NT2/D1 (cell line): ENCODE data around the gene PDE8A.

ENCODE experiments used
- SUZ12 ChIP-seq: IDR thresholded peaks from 2 replicates; pipeline ENCODE4 v1.6.1; 2011; ENCODE audit not compliant: insufficient read length, insufficient read depth; ENCODE audit errors: extremely low read depth
- YY1 ChIP-seq: IDR thresholded peaks from 2 replicates; pipeline ENCODE4 v1.6.1; 2011; ENCODE audit not compliant: insufficient read length, insufficient read depth

DNA sequence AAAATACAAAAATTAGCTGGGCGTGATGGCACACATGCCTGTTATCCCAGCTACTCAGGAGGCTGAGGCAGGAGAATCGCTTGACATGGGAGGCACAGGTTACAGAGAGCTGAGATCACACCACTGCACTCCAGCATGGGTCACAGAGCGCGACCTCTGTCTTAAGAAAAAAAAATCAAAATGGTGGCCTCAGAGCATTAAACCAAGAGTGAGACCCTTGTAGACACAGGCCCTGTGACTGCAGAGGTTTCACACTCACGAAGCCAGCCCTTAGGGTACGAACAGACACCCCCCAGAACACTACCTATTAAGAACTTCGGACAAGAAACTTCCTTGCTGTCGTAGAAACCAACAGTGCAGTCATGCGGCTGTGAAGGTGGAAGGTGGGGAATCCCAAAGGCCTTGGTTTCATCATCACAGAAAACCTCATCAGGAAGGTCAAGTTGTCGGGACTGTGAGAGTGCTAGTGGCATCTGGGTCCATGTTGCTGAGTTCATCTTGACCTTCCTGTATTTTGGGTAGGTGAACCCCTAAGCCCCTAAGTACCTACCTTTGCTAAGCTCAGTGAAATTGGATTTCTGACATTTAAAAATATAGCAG is 4.8 kb upstream of the PDE8A start:
- TF ChIP-seq YY1 (no peak), SUZ12 (no peak)
